H9 (cell line): Measurements from ENCODE around the gene VEGFA. TPM values are rescaled to one million over a fixed set of nuclear protein-coding genes. Genes with fewer than 3 reads are reported as not detected.

Experiments used
- DNase-seq: peaks from one replicate; pipeline ENCODE4 v3.0.0-alpha.2; 2017
- H2AFZ ChIP-seq: one replicate; pipeline ENCODE4 v1.6.1; 2013; ENCODE audit warnings: mild to moderate bottlenecking, low read length, control low read depth, moderate library complexity
- H2AK5ac ChIP-seq: 2 replicates; pipeline ENCODE4 v1.6.1; 2013; ENCODE audit warnings: low read length, control low read depth, mixed read lengths; ENCODE audit not compliant: insufficient read length
- H2BK120ac ChIP-seq: one replicate; pipeline ENCODE4 v1.6.1; 2013; ENCODE audit warnings: low read depth, mild to moderate bottlenecking, low read length, control low read depth, inconsistent platforms; ENCODE audit not compliant: poor library complexity, severe bottlenecking
- H2BK12ac ChIP-seq: 2 replicates; pipeline ENCODE4 v1.6.1; 2013; ENCODE audit warnings: low read length, control low read depth, mixed read lengths, low read depth; ENCODE audit not compliant: insufficient read length
- H2BK15ac ChIP-seq: 2 replicates; pipeline ENCODE4 v1.6.1; 2013; ENCODE audit warnings: low read depth, low read length, control low read depth
- H2BK20ac ChIP-seq: one replicate; pipeline ENCODE4 v1.6.1; 2013; ENCODE audit warnings: low read depth, mild to moderate bottlenecking, low read length, control low read depth, inconsistent platforms; ENCODE audit not compliant: poor library complexity, severe bottlenecking
- H2BK5ac ChIP-seq: 2 replicates; pipeline ENCODE4 v1.6.1; 2013; ENCODE audit warnings: low read length, control low read depth, mixed read lengths; ENCODE audit not compliant: insufficient read length
- H3K14ac ChIP-seq: 2 replicates; pipeline ENCODE4 v1.6.1; 2013; ENCODE audit warnings: low read length, control low read depth; ENCODE audit not compliant: insufficient read depth
- H3K18ac ChIP-seq: 2 replicates; pipeline ENCODE4 v1.6.1; 2013; ENCODE audit warnings: low read depth, mild to moderate bottlenecking, mixed read lengths, low read length, control low read depth; ENCODE audit not compliant: insufficient read length
- H3K23ac ChIP-seq: 2 replicates; pipeline ENCODE4 v1.6.1; 2013; ENCODE audit warnings: low read length, control low read depth, mixed read lengths, low read depth; ENCODE audit not compliant: insufficient read length
- H3K23me2 ChIP-seq: 2 replicates; pipeline ENCODE4 v1.6.1; 2013; ENCODE audit warnings: low read depth, mild to moderate bottlenecking, mixed read lengths, low read length, control low read depth; ENCODE audit not compliant: insufficient read length, poor library complexity, severe bottlenecking
- H3K27ac ChIP-seq: 2 replicates; pipeline ENCODE4 v1.5.1; 2013; ENCODE audit warnings: low read length, control low read depth, mixed read lengths, low read depth; ENCODE audit not compliant: insufficient read length
- H3K27me3 ChIP-seq: 2 replicates; pipeline ENCODE4 v1.6.1; 2013; ENCODE audit warnings: low read length, control low read depth, inconsistent platforms; ENCODE audit not compliant: insufficient read depth
- H3K4ac ChIP-seq: 2 replicates; pipeline ENCODE4 v1.6.1; 2013; ENCODE audit warnings: low read depth, mild to moderate bottlenecking, control low read depth, inconsistent platforms, low read length, moderate library complexity
- H3K4me1 ChIP-seq: 2 replicates; pipeline ENCODE4 v1.6.1; 2013; ENCODE audit warnings: low read length, control low read depth, inconsistent platforms; ENCODE audit not compliant: insufficient read depth
- H3K4me2 ChIP-seq: 2 replicates; pipeline ENCODE4 v1.6.1; 2013; ENCODE audit warnings: low read length, control low read depth, mixed read lengths; ENCODE audit not compliant: insufficient read length, insufficient read depth
- H3K56ac ChIP-seq: 2 replicates; pipeline ENCODE4 v1.6.1; 2013; ENCODE audit warnings: low read depth, mild to moderate bottlenecking, mixed read lengths, low read length, control low read depth; ENCODE audit not compliant: insufficient read length
- H3K79me1 ChIP-seq: 2 replicates; pipeline ENCODE4 v1.6.1; 2013; ENCODE audit warnings: low read depth, mild to moderate bottlenecking, moderate library complexity, low read length, control low read depth, inconsistent platforms; ENCODE audit not compliant: insufficient read depth, poor library complexity, severe bottlenecking
- H3K79me2 ChIP-seq: 2 replicates; pipeline ENCODE4 v1.6.1; 2013; ENCODE audit warnings: low read length, control low read depth, inconsistent platforms; ENCODE audit not compliant: insufficient read depth
- H3K9ac ChIP-seq: 2 replicates; pipeline ENCODE4 v1.6.1; 2013; ENCODE audit warnings: low read length, control low read depth, mixed read lengths; ENCODE audit not compliant: insufficient read length; ENCODE audit errors: extremely low read depth
- H3K9me3 ChIP-seq: one replicate; pipeline ENCODE4 v1.6.1; 2013; ENCODE audit warnings: low read depth, low read length, inconsistent platforms; ENCODE audit not compliant: control insufficient read depth
- H3T11ph ChIP-seq: one replicate; pipeline ENCODE4 v1.6.1; 2013; ENCODE audit warnings: mild to moderate bottlenecking, low read length, control low read depth, inconsistent platforms
- H4K20me1 ChIP-seq: one replicate; pipeline ENCODE4 v1.6.1; 2013; ENCODE audit not compliant: control insufficient read depth, insufficient read length, insufficient read depth
- H4K5ac ChIP-seq: 2 replicates; pipeline ENCODE4 v1.6.1; 2013; ENCODE audit warnings: low read depth, mild to moderate bottlenecking, mixed read lengths, low read length, control low read depth; ENCODE audit not compliant: insufficient read length
- H4K8ac ChIP-seq: replicated peaks from 2 replicates; pipeline ENCODE4 v1.6.1; 2013; ENCODE audit warnings: low read length, control low read depth, mixed read lengths, low read depth; ENCODE audit not compliant: insufficient read length
- H4K91ac ChIP-seq: 2 replicates; pipeline ENCODE4 v1.6.1; 2013; ENCODE audit warnings: low read depth, mild to moderate bottlenecking, moderate library complexity, mixed read lengths, low read length, control low read depth; ENCODE audit not compliant: insufficient read length
- H3K27ac Mint-ChIP-seq, 3 experiments: 2 replicates in 2 of 3; 3 replicates in 1 of 3; pipeline ENCODE4 v1.8.0; 2020 to 2021; ENCODE audit warnings: mixed read lengths in 3 of 3, mild to moderate bottlenecking in 1 of 3, moderate library complexity in 1 of 3
- H3K27me3 Mint-ChIP-seq: 2 replicates; pipeline ENCODE4 v1.8.0; 2021; ENCODE audit warnings: low read depth, mild to moderate bottlenecking, moderate library complexity, mixed read lengths
- H3K36me3 Mint-ChIP-seq, 3 experiments: 2 replicates in 2 of 3; 3 replicates in 1 of 3; pipeline ENCODE4 v1.8.0; 2020 to 2021; ENCODE audit warnings: low read depth in 3 of 3, mixed read lengths in 3 of 3; ENCODE audit not compliant: insufficient read depth in 1 of 3
- H3K4me1 Mint-ChIP-seq, 2 experiments: 2 replicates each; pipeline ENCODE4 v1.8.0; 2020; ENCODE audit warnings: mixed read lengths in 2 of 2
- H3K4me3 Mint-ChIP-seq, 2 experiments: 2 replicates in 1 of 2; 3 replicates in 1 of 2; pipeline ENCODE4 v1.8.0; 2020 to 2021; ENCODE audit warnings: mild to moderate bottlenecking in 2 of 2, mixed read lengths in 2 of 2, moderate library complexity in 1 of 2
- H3K9me3 Mint-ChIP-seq, 2 experiments: 2 replicates in 1 of 2; 3 replicates in 1 of 2; pipeline ENCODE4 v1.8.0; 2020; ENCODE audit warnings: mild to moderate bottlenecking in 2 of 2, mixed read lengths in 2 of 2, moderate library complexity in 1 of 2
- CTCF ChIP-seq: fragments of 200-600 bp; sonication (generic); conservative IDR thresholded peaks from 3 replicates; pipeline ENCODE4 v1.8.0; 2021; ENCODE audit warnings: antibody characterized with exemption, mild to moderate bottlenecking
- WGBS: extraction: QIAGEN DNeasy Blood & Tissue Kit; methylation state at CpG from one replicate; pipeline ENCODE4 v1.1.7; 2013; ENCODE audit warnings: missing lambda C conversion rate, low lambda C conversion rate, mixed read lengths; ENCODE audit not compliant: insufficient read length; ENCODE audit errors: extremely low coverage; 5-methylcytosine and 5-hydroxymethylcytosine counted together
- total RNA-seq: library from RNA; stranded (reverse); gene quantifications from 2 replicates; pipeline ENCODE4 v1.2.1, GENCODE V29; 2021

VEGFA gene
- total RNA-seq, 1 experiment from 2014 or later: 47.9 TPM

GRCh38 chr6:43728586-43728985 is 41.4 kb upstream of the VEGFA start:
- DNase-seq: no peak

More at GRCh38 chr6:43728586-43728985, 41.4 kb upstream of the VEGFA start:
- Histone ChIP-seq H2BK5ac (no peak overlapping the region), H2BK12ac (no peak overlapping the region), H3K23me2 (no peaks in the 10 kb centered on the region), H3K18ac (no peak overlapping the region), H4K20me1 (no peaks in the 10 kb centered on the region), H3K79me2 (no peaks in the 10 kb centered on the region), H3K27ac (no peak overlapping the region), H3K4ac (no peak overlapping the region), H4K8ac (no peak overlapping the region), H2AK5ac (no peak overlapping the region), H3K14ac (no peak overlapping the region), H2BK15ac (no peak overlapping the region), H3K9ac (no peak overlapping the region), H2BK20ac (no peak overlapping the region), H3K23ac (no peak overlapping the region), H3K27me3 (no peaks in the 10 kb centered on the region), H3K56ac (no peak overlapping the region), H3K79me1 (no peaks in the 10 kb centered on the region), H3K4me1 (no peaks in the 10 kb centered on the region), H4K91ac (no peak overlapping the region), H4K5ac (no peak overlapping the region), H2BK120ac (no peak overlapping the region), H3K4me2 (no peak overlapping the region), H3T11ph (no peak overlapping the region), H3K9me3 (no peaks in the 10 kb centered on the region), H2AFZ (no peak overlapping the region)
- Mint-ChIP-seq H3K27me3 (peaks cover 3% of the 10 kb centered on the region), H3K36me3 (peaks cover 0 to 12% (median 0%) of the 10 kb centered on the region in 3 experiments; a peak in 3 of 7 replicates), H3K4me1 (peaks cover 9 to 14% of the 10 kb centered on the region in 2 experiments), H3K27ac (no peak overlapping the region), H3K9me3 (peaks cover 14 to 15% of the 10 kb centered on the region in 2 experiments), H3K4me3 (no peak overlapping the region)
- WGBS: no CpG with 5 or more reads among the region's 2 CpGs
- TF ChIP-seq CTCF: no peak
